Thyroid gland (tissue), 4 donors: Measurements from ENCODE around the gene CD22.

Experiments used
- POLR2A ChIP-seq, 2 donors: fragments of 450-650 bp; IDR thresholded peaks; one replicate each; pipeline ENCODE4 v1.6.1; 2017; ENCODE audit warnings: antibody characterized with exemption in 2 of 2, mild to moderate bottlenecking in 2 of 2, moderate library complexity in 1 of 2
- TF ChIP-seq, protein P1 (sequence below), 6 experiments: fragments of 200-600 bp in 3 of 6; fragments of 450-650 bp in 3 of 6; sonication (generic) in 3 of 6; IDR thresholded peaks; one replicate each; pipeline ENCODE4 v1.5.1; 2016 to 2019; ENCODE audit warnings: antibody characterized with exemption in 6 of 6, mild to moderate bottlenecking in 2 of 6, inconsistent platforms in 1 of 6, moderate library complexity in 1 of 6

DNA sequence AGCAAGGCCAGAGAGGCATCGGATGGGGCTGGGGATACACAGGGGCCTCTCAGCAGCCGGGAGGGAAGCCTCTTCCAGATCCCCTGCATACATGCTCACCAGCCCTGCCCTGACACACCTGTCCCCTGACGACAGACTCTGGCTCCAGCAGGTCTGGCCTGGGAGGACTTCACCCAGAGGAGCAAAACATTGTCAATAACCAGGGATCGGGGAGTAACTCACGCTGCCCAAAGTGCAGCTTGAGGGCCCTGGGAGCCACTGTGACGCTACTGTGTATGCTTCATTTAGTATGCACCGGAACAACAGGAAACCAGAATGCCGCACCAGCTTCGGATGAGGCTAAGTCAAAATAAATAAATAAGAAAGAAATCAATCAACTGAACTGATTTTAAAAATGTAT lies 12.4 kb upstream of the CD22 start:
- TF ChIP-seq, protein P1, sequence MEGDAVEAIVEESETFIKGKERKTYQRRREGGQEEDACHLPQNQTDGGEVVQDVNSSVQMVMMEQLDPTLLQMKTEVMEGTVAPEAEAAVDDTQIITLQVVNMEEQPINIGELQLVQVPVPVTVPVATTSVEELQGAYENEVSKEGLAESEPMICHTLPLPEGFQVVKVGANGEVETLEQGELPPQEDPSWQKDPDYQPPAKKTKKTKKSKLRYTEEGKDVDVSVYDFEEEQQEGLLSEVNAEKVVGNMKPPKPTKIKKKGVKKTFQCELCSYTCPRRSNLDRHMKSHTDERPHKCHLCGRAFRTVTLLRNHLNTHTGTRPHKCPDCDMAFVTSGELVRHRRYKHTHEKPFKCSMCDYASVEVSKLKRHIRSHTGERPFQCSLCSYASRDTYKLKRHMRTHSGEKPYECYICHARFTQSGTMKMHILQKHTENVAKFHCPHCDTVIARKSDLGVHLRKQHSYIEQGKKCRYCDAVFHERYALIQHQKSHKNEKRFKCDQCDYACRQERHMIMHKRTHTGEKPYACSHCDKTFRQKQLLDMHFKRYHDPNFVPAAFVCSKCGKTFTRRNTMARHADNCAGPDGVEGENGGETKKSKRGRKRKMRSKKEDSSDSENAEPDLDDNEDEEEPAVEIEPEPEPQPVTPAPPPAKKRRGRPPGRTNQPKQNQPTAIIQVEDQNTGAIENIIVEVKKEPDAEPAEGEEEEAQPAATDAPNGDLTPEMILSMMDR (IDR thresholded peaks at IDR 0.05), result no peak
- no peak for TF ChIP-seq POLR2A (IDR thresholded peaks at IDR 0.05)
